Type B pancreatic cell (in vitro differentiated cells): ENCODE data around the gene WDR74. TPM values are rescaled to one million over a fixed set of nuclear protein-coding genes. Genes with fewer than 3 reads are reported as not detected.

Experiments used
- DNase-seq: peaks from one replicate; pipeline ENCODE4 v3.0.0; 2021; ENCODE audit warnings: mixed read lengths; ENCODE audit not compliant: unreplicated experiment; ENCODE audit errors: extremely low spot score
- H3K27ac Mint-ChIP-seq: 2 replicates; pipeline ENCODE4 v1.8.0; 2021; ENCODE audit warnings: mild to moderate bottlenecking, mixed read lengths
- H3K27me3 Mint-ChIP-seq: 2 replicates; pipeline ENCODE4 v1.8.0; 2021; ENCODE audit warnings: mixed read lengths
- H3K36me3 Mint-ChIP-seq: 2 replicates; pipeline ENCODE4 v1.8.0; 2021; ENCODE audit warnings: mixed read lengths
- H3K4me1 Mint-ChIP-seq: one replicate; pipeline ENCODE4 v1.8.0; 2021; ENCODE audit warnings: mixed read lengths; ENCODE audit not compliant: unreplicated experiment
- H3K4me3 Mint-ChIP-seq: 2 replicates; pipeline ENCODE4 v1.8.0; 2021; ENCODE audit warnings: mild to moderate bottlenecking, mixed read lengths
- H3K9me3 Mint-ChIP-seq: 2 replicates; pipeline ENCODE4 v1.8.0; 2021; ENCODE audit warnings: mixed read lengths
- CTCF ChIP-seq: fragments of 200-600 bp; sonication (generic); conservative IDR thresholded peaks from 2 replicates; pipeline ENCODE4 v1.5.0; 2021; ENCODE audit warnings: antibody characterized with exemption, mild to moderate bottlenecking
- total RNA-seq: library from RNA; stranded (reverse); gene quantifications from 2 replicates; pipeline ENCODE4 v1.2.1, GENCODE V29; 2021; ENCODE audit warnings: low replicate concordance

Gene WDR74
- total RNA-seq, 1 donor from 2014 or later = 58.3 TPM

GRCh38 chr11:62879235-62879978 lies 40.0 kb upstream of the WDR74 start:
- Mint-ChIP-seq H3K9me3 (no peaks in the 10 kb centered on the region), H3K27ac (peak overlapping the region; percentile 100), H3K4me1 (peaks cover 40% of the 10 kb centered on the region), H3K27me3 (no peaks in the 10 kb centered on the region), H3K36me3 (peaks cover 30% of the 10 kb centered on the region), H3K4me3 (peak overlapping the region; percentile 100)
- TF ChIP-seq CTCF = no peak
- DNase-seq = no peak

GRCh38 chr11:62876712-62877111 lies 37.3 kb upstream of the WDR74 start:
- no peaks in the 10 kb centered on the region for H3K27me3 Mint-ChIP-seq
- no peak for TF ChIP-seq CTCF
- H3K9me3 Mint-ChIP-seq = no peaks in the 10 kb centered on the region
- H3K4me1 Mint-ChIP-seq = peaks cover 18% of the 10 kb centered on the region
- DNase-seq = no peak
- H3K36me3 Mint-ChIP-seq = peaks cover 9% of the 10 kb centered on the region
- no peak overlapping the region for H3K4me3 Mint-ChIP-seq
- peak overlapping the region; percentile 76 for H3K27ac Mint-ChIP-seq

GRCh38 chr11:62875698-62876478 lies 36.5 kb upstream of the WDR74 start:
- peaks cover 16% of the 10 kb centered on the region for H3K4me1 Mint-ChIP-seq
- no peaks in the 10 kb centered on the region for H3K9me3 Mint-ChIP-seq
- no peak overlapping the region for H3K27ac Mint-ChIP-seq
- no peaks in the 10 kb centered on the region for H3K27me3 Mint-ChIP-seq
- H3K36me3 Mint-ChIP-seq = peaks cover 6% of the 10 kb centered on the region
- no peak for DNase-seq
- no peak overlapping the region for H3K4me3 Mint-ChIP-seq
- no peak for TF ChIP-seq CTCF

GRCh38 chr11:62874851-62875250 lies 35.5 kb upstream of the WDR74 start:
- DNase-seq = no peak
- H3K4me1 Mint-ChIP-seq = peaks cover 11% of the 10 kb centered on the region
- H3K4me3 Mint-ChIP-seq = no peak overlapping the region
- H3K9me3 Mint-ChIP-seq = no peaks in the 10 kb centered on the region
- peaks cover 6% of the 10 kb centered on the region for H3K36me3 Mint-ChIP-seq
- no peaks in the 10 kb centered on the region for H3K27me3 Mint-ChIP-seq
- TF ChIP-seq CTCF = no peak
- H3K27ac Mint-ChIP-seq = no peak overlapping the region

- Mint-ChIP-seq H3K27ac (peak overlapping the region; percentile 31), H3K9me3 (no peaks in the 10 kb centered on the region), H3K36me3 (peaks cover 9% of the 10 kb centered on the region), H3K27me3 (no peaks in the 10 kb centered on the region), H3K4me3 (no peak overlapping the region), H3K4me1 (peaks cover 22% of the 10 kb centered on the region)
- no peak for DNase-seq
- TF ChIP-seq CTCF = no peak
Observed at GRCh38 chr11:62865635-62866034, 26.2 kb upstream of the WDR74 start.
